Left cardiac atrium (tissue), 4 donors: Measurements from ENCODE around the gene GIPR. TPM values are rescaled to one million over a fixed set of nuclear protein-coding genes. Genes with fewer than 3 reads are reported as not detected.
"Not testable (repeated sequence)": the region's sequence is repeated elsewhere in the genome, so short reads cannot be mapped to it uniquely, and the experiment has no call there.

Source experiments
- ATAC-seq, 2 donors: fragments of 200-7000 bp; cut with Tn5 transposase; one replicate each; pipeline ENCODE4 v1.9.1; 2020; ENCODE audit warnings: mild to moderate bottlenecking in 2 of 2, moderate library complexity in 2 of 2
- DNase-seq: peaks from one replicate; pipeline ENCODE4 v3.0.0-alpha.2; 2020
- intact Hi-C, 2 donors: fragments of 100-400 bp; cut with DNase I; formaldehyde crosslinking; loops; one replicate each; pipeline versions ENCODE4 v1.14.1 to v1.15.1; 2022 to 2023
- total RNA-seq, 2 donors: library from RNA; stranded (reverse); fragmentation: NEBNext Ultra II Directional; extraction: Animal tissue kit (Norgen Biotek cat#: 25700); gene quantifications; one replicate each; pipeline ENCODE4 v1.2.1, GENCODE V29; 2021
- donor health status: DM: no; HTN: yes; CAD: no.
- donor health status: DM: no; HTN: yes; CAD: no; lungs with severe emphysema.
- donor health status: DM: yes; HTN: yes; CAD: no.
- donor health status: Dilated cardiomyopathy.

Gene GIPR
- total RNA-seq, 2 donors from 2014 or later = 7.2 to 11.0 TPM

DNA sequence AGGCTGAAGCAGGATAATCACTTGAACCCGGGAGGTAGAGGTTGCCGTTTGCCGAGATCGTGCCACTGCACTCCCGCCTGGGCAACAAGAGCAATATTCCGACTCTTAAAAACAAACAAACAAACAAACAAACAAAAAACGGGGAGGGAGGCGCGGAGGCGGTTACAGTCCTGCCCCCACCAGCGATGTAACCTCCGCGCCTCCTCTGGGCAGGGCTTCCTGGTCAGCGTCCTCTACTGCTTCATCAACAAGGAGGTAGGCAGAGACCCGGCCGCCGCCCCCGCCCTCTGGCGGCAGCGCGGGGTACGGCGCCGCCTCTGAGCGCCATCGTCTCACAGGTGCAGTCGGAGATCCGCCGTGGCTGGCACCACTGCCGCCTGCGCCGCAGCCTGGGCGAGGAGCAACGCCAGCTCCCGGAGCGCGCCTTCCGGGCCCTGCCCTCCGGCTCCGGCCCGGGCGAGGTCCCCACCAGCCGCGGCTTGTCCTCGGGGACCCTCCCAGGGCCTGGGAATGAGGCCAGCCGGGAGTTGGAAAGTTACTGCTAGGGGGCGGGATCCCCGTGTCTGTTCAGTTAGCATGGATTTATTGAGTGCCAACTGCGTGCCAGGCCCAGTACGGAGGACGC is 13.5 kb downstream of the GIPR start:
- peak; percentile 84 for DNase-seq
- intact Hi-C loops = no loop called here
- ATAC-seq = peak; percentile 83 to 85

DNA sequence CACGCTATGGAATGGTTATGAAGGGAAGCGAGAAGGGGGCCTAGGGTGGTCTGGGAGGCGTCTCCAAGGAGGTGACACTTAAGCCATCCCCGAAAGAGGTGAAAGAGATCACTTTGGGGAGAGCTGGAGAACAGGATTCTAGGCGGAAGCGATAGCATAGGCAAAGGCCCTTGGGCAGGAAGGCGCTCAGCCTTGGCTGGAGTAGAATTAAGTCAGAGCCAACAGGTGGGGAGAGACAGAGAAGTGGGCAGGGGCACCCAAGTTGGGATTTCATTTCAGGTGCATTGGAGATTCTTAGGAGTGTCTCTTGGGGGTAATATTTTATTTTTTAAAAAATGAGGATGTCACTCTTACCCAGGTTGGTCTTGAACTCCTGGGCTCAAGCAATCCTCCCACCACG is 14.1 kb downstream of the GIPR start:
- intact Hi-C loops = no loop called here
- DNase-seq (no peak), ATAC-seq (no peak)

DNA sequence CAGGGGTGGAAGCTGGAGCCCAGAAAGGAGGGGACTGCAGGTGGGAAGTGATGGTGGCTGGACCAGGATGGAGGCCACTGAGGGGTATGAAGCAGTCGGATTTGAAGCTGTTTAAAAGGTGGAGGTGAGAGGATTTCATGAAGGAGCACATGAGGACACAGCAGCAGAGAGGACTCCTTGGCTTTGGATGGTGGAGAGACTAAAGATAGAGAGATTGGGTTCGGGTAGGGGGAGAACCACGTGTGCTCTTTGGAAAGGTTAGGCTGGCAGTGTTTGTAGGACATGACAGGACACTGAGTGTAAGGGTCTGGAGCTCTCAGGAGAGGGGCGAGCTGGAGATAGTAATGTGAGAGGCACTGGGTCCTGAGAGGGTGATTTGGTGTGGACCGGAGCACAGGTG is 14.9 kb downstream of the GIPR start:
- no peak for DNase-seq
- no peak for ATAC-seq
- intact Hi-C loops = no loop called here

DNA sequence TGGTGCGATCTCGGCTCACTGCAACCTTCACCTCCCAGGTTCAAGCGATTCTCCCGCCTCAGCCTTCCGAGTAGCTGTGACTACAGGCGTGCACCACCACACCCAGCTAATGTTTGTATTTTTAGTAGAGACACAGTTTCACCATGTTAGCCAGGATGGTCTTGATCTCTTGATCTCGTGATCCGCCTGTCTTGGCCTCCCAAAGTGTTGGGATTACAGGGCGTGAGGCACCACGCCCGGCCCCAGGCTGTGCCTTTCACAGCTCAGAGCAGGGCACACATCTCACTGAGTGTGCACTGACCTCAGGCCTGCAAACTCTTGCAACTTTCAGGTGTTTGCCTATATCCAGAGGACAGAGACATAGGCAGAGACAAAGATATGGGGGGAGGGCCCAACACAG is 17.0 kb downstream of the GIPR start:
- DNase-seq, intact Hi-C loops, ATAC-seq: not testable (repeated sequence)

DNA sequence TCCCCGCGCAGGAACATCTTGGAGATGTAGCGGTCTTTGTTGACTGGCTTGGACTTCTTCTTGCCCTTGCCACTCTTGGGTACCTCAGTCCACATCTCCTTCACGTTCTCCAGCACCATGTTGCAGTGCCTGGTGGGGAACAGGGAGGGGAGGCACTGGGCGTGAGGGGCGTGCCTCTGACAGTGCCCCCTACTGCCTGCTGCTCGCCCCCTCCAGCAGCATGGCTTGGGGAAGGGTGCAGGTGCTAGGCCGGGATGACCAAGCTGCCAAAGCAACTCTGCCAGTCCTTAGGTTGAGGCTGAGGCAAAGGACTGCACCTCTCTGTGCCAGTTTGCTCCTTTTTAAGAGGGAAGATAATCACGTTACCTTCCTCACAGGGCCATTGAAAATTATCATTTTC is 19.6 kb downstream of the GIPR start:
- DNase-seq = no peak
- no peak for ATAC-seq
- intact Hi-C loops = no loop called here

DNA sequence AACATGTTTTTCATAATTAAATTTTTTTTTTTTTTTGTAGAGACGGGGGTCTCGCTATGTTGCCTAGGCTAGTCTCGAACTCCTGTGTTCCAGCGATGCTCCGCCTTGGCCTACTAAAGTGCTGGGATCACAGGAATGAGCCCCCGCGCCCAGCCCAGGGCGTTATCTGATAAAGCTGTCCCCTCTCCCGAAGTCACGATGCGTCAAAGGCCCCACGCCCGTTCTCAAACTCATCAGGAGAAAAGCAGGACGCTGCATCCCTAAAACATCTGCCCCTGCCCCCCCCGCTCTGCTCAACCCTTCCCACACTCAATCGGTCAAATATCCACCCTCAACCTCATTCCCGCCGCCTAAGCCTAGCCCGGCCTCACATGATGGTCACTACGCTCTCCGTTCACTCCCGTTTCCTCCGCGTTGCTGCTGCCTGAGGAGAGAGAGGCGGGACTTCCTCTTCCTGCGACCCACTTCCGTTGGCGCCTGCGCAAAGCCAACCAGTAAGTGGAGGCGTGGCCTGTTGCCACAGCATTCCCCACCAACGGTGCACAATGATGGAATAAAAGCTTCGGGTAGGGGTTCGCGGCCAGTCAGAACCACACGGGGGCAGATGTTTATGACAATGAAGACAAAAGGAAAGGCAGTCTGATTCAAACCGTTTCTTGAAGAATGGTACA is 23.6 kb downstream of the GIPR start, which contains the start of gene SNRPD2:
Gene SNRPD2, minus strand, starts transcription at position 438 of the 671 bp plus-strand sequence. Its CDS starts 65 bp downstream, at position 373.
- intact Hi-C loops = no loop called here
- ATAC-seq (peak; percentile 84 to 88), DNase-seq (peak; percentile 94)

DNA sequence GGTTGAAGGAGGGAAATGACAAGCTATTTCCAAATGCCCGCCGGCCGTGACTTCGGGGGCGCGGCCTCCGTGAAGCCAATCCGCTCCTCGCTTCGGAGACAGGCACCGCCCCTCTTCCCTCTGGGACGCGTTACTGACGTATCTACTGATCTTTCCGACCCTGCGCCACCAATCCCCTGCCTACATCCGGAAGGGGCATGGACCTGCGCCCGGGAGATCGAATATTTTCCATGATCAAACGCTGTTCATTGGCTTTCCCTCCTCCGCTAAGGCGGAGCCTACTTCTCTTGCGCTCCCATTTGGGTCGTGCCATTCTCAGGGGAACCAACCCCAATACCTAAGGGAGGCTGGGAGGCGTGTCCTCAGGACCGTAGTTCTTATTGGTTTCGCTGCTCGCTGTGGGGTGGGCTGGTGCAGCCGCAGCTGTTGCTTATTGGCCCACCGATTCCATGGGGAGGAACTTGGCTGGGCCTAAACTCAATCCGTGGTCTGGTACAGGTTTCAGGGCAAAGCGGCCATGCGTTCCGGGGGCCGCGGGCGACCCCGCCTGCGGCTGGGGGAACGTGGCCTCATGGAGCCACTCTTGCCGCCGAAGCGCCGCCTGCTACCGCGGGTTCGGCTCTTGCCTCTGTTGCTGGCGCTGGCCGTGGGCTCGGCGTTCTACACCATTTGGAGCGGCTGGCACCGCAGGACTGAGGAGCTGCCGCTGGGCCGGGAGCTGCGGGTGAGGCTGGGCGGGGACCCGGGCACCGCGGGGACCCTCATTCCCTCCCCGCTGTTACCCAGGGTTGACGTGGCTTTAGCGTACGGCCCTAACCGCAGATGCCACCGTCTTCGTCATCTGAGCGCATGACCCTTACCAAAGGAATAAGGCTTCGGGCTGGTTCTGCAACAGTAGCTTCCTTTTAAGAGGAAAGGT is 24.4 kb downstream of the GIPR start, which contains the start of gene QPCTL:
Gene QPCTL, plus strand, starts transcription at position 480 of the 919 bp plus-strand sequence. Its CDS starts 38 bp downstream, at position 518.
- DNase-seq (peak; percentile 98), ATAC-seq (peak; percentile 95 to 96)
- intact Hi-C loops = no loop called here

DNA sequence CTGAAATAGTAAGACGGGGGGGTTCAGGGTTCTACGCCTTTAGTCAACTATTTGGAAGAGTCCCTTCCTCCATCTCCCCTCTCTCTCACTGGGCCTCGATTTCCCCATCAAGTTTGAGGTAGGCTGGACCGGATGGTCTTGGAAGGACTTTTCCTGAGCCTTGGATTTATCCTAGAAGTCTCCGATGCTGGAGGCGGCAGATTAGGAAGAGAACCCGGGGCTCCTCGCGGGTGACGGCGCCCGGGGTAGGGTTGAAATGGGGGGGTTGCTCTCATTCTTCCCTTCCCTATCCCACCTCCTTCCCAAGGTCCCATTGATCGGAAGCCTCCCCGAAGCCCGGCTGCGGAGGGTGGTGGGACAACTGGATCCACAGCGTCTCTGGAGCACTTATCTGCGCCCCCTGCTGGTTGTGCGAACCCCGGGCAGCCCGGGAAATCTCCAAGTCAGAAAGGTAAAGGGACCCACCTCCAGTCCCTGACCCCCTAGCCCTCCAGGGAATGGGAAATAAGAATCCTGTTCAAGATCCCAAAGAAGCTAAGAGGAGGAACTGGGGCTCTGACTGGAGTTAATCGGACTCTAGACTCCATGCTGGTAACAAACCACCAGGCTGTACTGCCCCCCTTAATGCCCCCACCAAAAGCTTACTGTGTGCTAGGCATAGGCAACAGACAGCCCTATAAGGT is 25.2 kb downstream of the GIPR start:
- DNase-seq (peak; percentile 86), ATAC-seq (peak; percentile 27 to 33)
- intact Hi-C loops = no loop called here

DNA sequence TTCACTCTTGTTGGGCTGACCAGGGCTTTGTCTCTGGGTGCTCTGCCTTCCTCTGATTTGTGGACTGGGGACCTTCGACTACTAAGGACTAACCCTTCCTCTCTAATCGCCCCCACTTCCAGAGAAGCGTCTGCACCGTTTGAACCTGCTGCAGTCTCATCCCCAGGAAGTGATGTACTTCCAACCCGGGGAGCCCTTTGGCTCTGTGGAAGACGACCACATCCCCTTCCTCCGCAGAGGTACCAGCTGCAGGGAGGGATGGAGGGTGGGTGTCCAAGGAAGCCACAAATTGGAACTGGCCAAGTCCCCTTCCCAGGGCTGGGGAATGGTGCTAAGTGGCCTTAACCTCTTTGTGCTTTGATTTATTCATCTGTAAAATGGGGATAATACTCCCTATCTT is 33.7 kb downstream of the GIPR start:
- DNase-seq (no peak), ATAC-seq (no peak)
- intact Hi-C loops = no loop called here

DNA sequence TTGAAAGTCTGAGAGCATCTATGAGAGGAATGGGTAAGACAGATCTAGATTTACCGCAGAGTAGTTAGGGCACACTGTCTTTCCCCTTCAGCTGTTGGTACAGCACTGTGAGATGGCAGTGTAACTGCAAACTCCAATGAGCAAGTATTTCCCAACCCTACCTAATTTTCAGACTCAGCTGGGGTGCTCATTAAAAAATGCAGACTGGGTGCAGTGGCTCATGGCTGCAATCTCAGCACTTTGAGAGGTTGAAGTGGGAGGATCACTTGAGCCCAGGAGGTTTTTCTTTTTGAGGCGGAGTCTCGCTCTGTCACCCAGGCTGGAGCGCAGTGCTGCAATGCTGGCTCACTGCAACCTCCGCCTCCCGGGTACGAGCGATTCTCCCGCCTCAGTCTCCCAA is 37.1 kb downstream of the GIPR start:
- DNase-seq = no peak
- intact Hi-C loops = no loop called here
- no peak for ATAC-seq

DNA sequence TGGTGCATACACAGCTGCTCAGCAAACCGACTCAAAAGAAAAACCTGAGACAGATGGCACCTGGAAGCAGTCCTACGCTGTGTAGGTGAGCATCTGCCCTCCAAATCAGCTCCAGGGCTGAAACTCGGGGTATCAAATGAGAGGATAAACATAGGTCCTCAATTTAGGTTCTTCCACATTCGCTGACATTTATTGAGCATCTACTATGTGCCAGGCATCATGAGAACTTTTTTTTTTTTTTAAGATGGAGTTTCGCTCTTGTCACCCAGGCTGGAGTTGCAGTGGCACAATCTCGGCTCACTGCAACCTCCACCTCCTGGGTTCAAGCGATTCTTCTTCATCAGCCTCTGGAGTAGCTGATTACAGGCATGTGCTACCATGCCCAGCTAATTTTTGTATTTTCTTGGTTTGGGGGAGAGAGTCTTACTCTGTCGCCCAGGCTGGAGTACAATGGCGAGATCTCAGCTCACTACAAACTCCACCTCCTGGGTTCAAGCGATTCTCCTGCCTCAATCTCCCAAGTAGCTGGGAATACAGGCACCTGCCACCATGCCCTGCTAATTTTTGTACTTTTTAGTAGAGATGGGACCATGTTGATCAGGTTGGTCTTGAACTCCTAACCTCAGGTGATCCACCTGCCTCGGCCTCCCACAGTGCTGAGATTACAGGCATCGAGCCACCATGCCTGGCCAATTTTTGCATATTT is 37.8 kb downstream of the GIPR start:
- no peak for DNase-seq
- ATAC-seq = no peak
- intact Hi-C loops = no loop called here

DNA sequence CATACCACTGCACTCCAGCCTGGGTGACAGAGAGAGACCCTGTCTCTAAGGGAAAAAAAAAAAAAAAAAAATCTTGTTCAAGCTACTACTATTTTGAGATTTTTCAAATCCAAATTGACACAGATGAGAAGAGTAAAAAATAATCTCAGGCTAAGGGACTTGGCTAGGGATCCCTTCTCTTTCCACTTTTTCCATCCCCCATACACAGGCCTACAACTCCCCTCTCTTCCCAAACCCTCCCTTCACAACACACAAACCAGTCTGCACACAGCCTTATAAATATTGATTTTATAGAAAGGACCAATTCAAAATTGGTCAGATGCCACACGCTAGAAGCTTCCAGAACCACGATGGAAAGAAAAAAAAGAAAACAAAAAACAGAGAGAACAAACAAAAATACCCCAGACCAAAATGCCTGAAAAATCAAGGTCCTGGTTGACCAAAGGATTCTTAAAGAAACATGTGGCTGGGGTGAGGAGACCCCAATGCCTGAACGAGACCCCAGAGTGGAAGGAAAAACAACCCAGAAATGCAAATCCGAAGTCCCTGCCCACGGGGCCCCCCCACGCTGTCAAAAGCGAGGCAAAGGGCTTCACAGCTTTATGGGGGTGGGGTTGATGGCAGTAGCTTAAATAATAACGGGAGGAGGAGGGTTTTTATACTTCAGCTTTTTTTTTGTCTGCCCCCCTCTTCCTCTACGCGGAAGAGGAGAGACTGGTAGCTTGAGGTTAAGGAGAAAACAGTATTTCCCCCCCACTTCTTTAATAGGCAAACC is 42.5 kb downstream of the GIPR start:
- ATAC-seq = no peak

DNA sequence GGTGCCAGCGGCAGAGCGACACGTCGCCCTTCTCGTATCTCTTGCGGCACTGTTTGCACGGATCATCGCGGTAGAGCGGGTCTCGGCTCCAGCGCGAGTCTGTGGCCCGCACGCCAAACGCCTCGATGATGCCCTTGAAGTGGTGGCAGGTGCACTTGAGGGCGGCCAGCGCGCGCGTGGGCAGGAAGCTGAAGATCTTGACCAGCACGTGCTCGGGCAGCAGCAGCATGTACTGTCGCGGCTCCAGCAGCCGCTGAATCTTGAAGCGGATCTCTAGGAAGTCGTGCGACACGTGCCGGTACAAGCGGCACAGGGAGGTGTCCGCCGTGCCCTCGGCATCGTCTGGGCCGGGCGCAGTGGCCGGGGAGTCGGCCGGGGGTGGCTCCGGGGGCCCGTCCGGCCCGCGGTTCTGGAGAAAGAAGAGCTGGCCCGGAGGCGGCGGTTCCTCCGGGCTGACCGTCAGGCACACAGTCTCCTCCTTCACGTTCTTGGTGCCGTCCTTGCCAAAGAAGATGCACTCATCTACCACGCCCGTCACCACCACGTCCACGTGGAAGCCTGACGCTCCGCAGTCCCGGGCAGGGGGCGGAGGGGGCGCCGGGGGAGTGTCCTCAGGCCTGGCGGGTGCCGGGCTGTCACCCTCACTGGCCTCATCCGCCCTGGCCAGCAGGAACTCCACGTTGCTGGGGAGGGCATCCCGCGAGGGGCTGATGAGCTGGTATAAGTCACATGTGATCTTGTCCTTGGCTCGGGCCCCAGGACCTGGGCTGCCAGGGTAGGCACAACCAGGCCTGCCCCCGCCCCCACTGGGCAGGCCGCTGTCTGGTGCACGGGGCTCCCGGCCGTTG is 44.1 kb downstream of the GIPR start:
- intact Hi-C loops = no loop called here
- ATAC-seq = peak; percentile 24 to 32
- peak; percentile 58 for DNase-seq

More for the DNA sequence above, 42.5 kb downstream of the GIPR start:
- DNase-seq = no peak
- intact Hi-C loops = no loop called here

DNA sequence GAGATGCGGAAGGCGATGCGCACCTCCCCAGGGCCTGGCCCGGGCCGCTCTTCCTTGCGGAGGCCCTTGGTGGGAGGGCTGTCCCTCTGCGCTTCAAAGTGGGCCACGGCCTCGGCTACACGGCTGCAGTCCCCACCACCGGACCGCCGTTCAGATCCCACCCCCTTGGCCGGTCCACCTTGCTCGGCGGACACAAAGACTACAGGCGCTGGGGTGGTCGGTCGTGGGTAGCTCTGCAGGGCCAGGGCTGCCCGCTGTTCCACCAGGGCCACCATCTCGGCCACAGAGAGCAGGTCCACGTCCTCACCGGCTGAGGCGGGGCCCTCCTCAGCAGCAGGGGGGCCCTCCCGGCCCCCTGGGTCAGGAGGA is 44.7 kb downstream of the GIPR start:
- ATAC-seq (no peak), DNase-seq (no peak)
- intact Hi-C loops = no loop called here

DNA sequence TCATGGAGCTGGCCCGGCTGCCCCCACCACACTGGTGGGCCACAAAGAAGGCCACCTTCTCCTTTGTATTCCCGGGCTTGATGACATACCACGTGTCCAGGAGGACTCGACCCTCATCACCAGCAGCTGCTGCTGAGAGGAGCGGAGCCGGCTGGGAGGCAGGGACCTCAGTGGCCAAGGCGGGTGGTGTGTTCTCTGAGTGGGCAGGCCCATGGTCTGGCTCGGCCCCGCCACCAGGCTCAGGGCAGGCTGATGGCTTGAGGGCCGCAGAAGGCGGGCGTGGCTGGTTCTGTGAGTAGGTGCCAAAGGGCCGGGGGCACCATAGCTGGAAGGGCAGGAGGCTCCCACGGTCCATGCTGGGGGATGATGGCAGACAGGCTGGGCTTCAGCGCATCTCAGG is 45.1 kb downstream of the GIPR start:
- no peak for DNase-seq
- ATAC-seq = no peak

DNA sequence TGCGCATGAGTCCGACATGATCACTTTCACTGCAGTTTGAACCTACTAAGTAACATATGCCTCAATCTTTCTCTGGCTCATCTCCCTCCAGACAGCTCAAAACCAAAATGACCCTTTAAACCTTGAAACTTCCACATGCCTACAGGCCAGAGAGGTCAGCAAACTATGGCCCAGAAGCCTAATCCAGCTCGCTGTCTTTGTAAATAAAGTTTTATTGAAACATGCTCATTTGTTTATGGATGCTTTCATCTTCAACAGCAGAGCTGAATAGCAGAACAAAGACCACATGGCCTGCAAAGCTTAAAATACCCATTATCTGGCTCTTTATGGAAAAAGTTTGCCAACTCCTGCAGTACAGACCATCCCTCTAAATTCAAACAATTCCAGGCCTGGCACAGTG is 47.1 kb downstream of the GIPR start:
- intact Hi-C loops = loop anchor here (5.0 kb wide), 1 partner anchor 52 kb away; the partner anchor contains the start of gene SIX5 (in 2 of the 2)
- DNase-seq = no peak
- ATAC-seq = no peak

More for the DNA sequence above, 45.1 kb downstream of the GIPR start:
- intact Hi-C loops = no loop called here
